UCSD-AML1 (cell line): ENCODE data around the gene FCER1G.

ENCODE experiments used
- DNase-seq: peaks from one replicate; lab custom pipeline; 2025; ENCODE audit not compliant: unreplicated experiment; lab: John Stamatoyannopoulos, UW

The FCER1G gene

DNA sequence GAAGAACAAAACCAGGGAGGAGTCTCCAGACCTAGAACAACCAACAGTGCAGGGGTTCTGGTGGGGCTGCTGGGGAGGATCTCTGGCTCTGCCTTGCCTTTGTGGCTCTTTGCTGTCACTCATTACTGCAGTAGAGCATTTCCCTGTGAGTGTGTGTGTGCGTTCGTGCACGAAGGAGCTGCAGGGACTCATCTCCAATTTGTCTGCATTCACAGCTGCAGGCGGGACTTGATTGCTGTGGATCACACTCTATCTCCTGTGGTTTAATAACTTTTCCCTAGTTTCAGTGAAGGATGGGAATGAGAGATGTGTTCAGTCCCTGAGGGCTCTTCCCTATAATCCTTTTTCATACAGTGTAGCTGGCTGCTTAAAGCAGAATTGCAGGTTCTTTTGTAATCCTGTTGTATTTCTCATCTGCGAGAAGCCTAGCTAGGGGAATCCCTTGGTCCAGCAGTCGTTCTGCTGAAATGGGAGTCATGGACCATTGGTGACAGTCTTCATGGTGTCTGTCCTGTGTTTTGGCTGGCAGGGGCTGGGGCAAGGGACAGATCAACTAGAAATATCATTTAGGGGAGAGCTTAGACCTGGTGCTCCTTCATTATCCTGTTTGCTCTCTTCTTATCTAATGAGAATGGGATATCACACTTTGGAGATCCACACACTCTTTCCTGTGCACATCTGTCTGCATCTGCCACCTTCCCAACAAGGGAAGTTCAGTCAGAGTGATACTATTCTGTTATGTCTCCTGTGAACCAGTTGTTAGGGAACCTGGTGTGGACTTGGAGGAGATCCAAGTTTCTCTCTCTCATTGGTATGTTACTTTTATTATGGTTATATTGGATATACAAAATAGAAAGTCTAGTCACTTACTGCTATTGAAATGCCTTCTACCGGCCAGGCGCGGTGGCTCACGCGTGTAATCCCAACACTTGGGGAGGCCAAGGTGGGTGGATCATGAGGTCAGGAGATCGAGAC lies 46.5 kb downstream of the FCER1G start:
- DNase-seq, result no peak

GRCh38 chr1:161265305-161265704 lies 50.2 kb downstream of the FCER1G start:
- DNase-seq, result no peak

DNA sequence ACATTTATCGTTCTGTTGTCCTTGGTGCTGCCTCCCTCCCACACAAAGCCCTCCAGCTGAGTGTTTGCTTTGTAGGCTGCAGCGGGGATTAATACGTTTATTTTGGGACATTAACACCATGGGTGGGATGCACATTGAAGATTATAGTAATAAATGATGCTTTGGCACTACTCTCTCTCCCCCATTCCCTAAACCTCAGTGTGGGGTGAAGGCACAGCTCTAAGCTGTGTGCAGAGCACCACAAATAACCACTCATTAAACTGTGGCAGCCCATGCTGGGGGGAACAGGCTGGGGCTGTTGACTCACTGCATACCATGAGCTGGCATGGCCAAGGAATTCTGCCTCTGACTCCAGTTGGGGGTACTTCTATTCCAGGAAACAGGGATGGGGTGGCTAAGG lies 51.1 kb downstream of the FCER1G start:
- no peak for DNase-seq

DNA sequence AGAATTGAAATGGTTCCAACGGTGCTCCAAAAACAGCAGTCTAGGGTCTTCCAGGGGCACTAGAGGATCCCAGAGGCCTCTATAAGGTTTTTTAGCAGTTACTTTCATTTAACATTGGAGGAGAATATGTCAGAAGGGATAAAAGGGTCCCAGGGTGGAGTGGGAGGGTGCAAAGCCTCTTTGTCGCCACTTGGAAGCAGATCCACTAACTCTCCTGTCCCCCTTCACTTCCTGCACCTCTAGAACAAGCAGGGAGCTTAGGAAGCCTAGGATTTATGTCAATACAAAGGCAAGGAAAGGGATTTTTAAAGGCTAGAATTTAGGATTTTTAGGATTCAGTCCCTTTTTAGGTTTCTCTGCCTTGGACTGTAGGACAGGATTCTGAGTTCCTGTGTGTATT lies 51.7 kb downstream of the FCER1G start:
- DNase-seq, result no peak

DNA sequence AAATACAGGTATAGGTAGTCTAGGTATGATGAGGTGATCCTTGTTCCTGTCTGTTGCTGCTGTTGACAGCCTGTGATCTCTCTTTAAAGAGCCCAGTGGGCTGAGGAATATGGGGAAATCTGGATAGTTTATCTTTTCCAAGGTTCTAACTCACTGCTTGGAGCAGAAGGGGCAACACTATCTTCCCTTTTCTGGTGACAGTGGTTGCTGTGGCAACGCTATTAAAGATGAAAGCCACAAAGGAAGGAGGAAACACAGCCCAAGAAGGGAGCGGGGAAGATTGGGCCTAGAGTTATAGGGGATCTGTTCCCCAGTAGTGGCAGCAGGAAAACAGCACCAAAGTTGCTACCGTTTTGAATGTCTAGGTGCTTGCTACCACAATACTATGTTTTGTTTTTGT lies 52.2 kb downstream of the FCER1G start:
- no peak for DNase-seq
